Upper lobe of left lung (tissue), 6 donors: ENCODE data around the gene NEU4. TPM values are rescaled to one million over a fixed set of nuclear protein-coding genes. Genes with fewer than 3 reads are reported as not detected.
A peak's percentile ranks its signal among the peaks of the same experiment; 100 is the strongest.
"Not testable (repeated sequence)": the region's sequence is repeated elsewhere in the genome, so short reads cannot be mapped to it uniquely, and the experiment has no call there.

ENCODE experiments used
- ATAC-seq, 2 donors: fragments of 200-7000 bp; cut with Tn5 transposase; one replicate each; pipeline ENCODE4 v1.9.1; 2022; ENCODE audit warnings: mild to moderate bottlenecking in 2 of 2, moderate library complexity in 2 of 2; ENCODE audit not compliant: low FRiP score in 2 of 2
- DNase-seq, 2 donors: peaks; one replicate each; pipeline ENCODE4 v3.0.0-alpha.2; 2019 to 2020
- H3K27ac ChIP-seq, 4 donors: fragments of 200-600 bp; sonication (generic); one replicate each; pipeline ENCODE4 v1.5.1; 2016 to 2019
- H3K27me3 ChIP-seq, 4 donors: fragments of 200-600 bp; sonication (generic); one replicate each; pipeline ENCODE4 v1.5.1; 2017 to 2019
- H3K36me3 ChIP-seq, 4 donors: fragments of 200-600 bp; sonication (generic); one replicate each; pipeline ENCODE4 v1.5.1; 2016 to 2019
- H3K4me1 ChIP-seq, 4 donors: fragments of 200-600 bp; sonication (generic); one replicate each; pipeline ENCODE4 v1.5.1; 2018 to 2019
- H3K4me3 ChIP-seq, 4 donors: fragments of 200-600 bp; sonication (generic); one replicate each; pipeline ENCODE4 v1.5.1; 2017 to 2019; ENCODE audit warnings: mild to moderate bottlenecking in 2 of 4, moderate library complexity in 1 of 4
- H3K9me3 ChIP-seq, 4 donors: fragments of 200-600 bp; sonication (generic); one replicate each; pipeline ENCODE4 v1.5.1; 2018 to 2019
- EP300 ChIP-seq, 4 donors: sonication (generic); formaldehyde crosslinking; IDR thresholded peaks; one replicate each; pipeline ENCODE4 v1.5.1; 2017; ENCODE audit warnings: antibody characterized with exemption in 4 of 4, control low read depth in 2 of 4
- POLR2A ChIP-seq, 4 donors: fragments of 450-650 bp; IDR thresholded peaks; one replicate each; pipeline ENCODE4 v1.5.1; 2016 to 2017; ENCODE audit warnings: antibody characterized with exemption in 4 of 4, mild to moderate bottlenecking in 2 of 4
- POLR2AphosphoS5 ChIP-seq, 2 donors: sonication (generic); formaldehyde crosslinking; IDR thresholded peaks; one replicate each; pipeline ENCODE4 v1.5.1; 2017; ENCODE audit warnings: antibody characterized with exemption in 2 of 2
- whole genome bisulfite sequencing, 2 donors: methylation state at CpG; one replicate each; pipeline ENCODE4 v1.1.5; 2017 to 2018; 5-methylcytosine and 5-hydroxymethylcytosine counted together
- total RNA-seq, 6 donors: library from RNA; depleted of rRNA in 4 of 6; stranded (reverse); fragments of >200 nt in 4 of 6; gene quantifications; one replicate each; pipeline versions ENCODE4 v1.1.0 to v1.2.1, GENCODE V29; 2016 to 2021
- TF ChIP-seq, protein P1 (sequence below), 6 experiments: fragments of 450-650 bp in 4 of 6; fragments of 200-600 bp in 2 of 6; sonication (generic) in 2 of 6; IDR thresholded peaks; one replicate each; pipeline ENCODE4 v1.5.1; 2016 to 2019; ENCODE audit warnings: antibody characterized with exemption in 6 of 6
- donor health status: DM: no; HTN: no; CAD: no; lungs with moderate emphysema.
- donor health status: DM: no; HTN: yes; CAD: no; lungs with severe emphysema.

NEU4 gene
- total RNA-seq, 6 donors from 2014 or later, result 2.9 TPM; not detected in 5

GRCh38 chr2:241827394-241827793 lies 18.4 kb downstream of the NEU4 start:
- 73 to 78% methylated on average over 2 of the region's 2 CpGs for WGBS, 2 donors
- no peak overlapping the region for H3K27ac ChIP-seq

DNA sequence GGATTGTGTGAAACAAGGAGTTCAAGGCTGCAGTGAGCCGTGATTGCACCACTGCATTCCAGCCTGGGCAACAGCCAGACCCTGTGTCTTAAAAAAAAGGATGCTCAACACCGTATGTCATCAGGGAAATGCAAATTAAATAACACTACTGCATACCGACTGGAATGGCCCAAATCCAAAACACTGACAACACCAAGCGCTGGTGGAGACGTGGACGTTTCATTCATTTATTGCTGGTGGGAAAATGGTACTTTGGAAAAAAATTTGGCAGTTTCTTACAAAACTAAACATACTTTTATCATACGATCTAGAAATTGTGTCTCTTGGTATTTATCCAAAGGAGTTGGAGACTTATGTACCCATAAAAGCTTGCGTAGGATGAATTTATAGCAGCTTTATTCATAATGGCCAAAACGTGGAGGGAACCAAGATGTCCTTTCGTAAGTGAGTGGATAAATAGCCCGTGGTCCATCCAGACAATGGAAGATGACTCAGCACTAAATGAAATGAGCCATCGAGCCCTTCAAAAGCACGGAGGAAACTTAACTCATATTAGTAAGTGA lies 24.2 kb downstream of the NEU4 start:
- TF ChIP-seq POLR2AphosphoS5 (IDR thresholded peaks at IDR 0.05), result no peak
- no peak for TF ChIP-seq EP300 (IDR thresholded peaks at IDR 0.05)
- no peak for TF ChIP-seq POLR2A (IDR thresholded peaks at IDR 0.05)
- TF ChIP-seq, protein P1, sequence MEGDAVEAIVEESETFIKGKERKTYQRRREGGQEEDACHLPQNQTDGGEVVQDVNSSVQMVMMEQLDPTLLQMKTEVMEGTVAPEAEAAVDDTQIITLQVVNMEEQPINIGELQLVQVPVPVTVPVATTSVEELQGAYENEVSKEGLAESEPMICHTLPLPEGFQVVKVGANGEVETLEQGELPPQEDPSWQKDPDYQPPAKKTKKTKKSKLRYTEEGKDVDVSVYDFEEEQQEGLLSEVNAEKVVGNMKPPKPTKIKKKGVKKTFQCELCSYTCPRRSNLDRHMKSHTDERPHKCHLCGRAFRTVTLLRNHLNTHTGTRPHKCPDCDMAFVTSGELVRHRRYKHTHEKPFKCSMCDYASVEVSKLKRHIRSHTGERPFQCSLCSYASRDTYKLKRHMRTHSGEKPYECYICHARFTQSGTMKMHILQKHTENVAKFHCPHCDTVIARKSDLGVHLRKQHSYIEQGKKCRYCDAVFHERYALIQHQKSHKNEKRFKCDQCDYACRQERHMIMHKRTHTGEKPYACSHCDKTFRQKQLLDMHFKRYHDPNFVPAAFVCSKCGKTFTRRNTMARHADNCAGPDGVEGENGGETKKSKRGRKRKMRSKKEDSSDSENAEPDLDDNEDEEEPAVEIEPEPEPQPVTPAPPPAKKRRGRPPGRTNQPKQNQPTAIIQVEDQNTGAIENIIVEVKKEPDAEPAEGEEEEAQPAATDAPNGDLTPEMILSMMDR (IDR thresholded peaks at IDR 0.05), result no peak
- DNase-seq (no peak), ATAC-seq (no peak)
- Histone ChIP-seq H3K4me3 (no peak overlapping the region), H3K9me3 (no peaks in the 10 kb centered on the region), H3K36me3 (no peaks in the 10 kb centered on the region), H3K4me1 (no peaks in the 10 kb centered on the region), H3K27ac (no peak overlapping the region), H3K27me3 (no peaks in the 10 kb centered on the region)
- WGBS, 2 donors, result 54% methylated on average over 13 of the region's 13 CpGs

More at GRCh38 chr2:241827394-241827793, 18.4 kb downstream of the NEU4 start:
- no peak for TF ChIP-seq POLR2A (IDR thresholded peaks at IDR 0.05)
- Histone ChIP-seq H3K4me3 (no peak overlapping the region), H3K9me3 (peaks cover 9 to 15% (median 12%) of the 10 kb centered on the region in 4 donors), H3K36me3 (no peaks in the 10 kb centered on the region), H3K27me3 (no peaks in the 10 kb centered on the region), H3K4me1 (no peaks in the 10 kb centered on the region)
- DNase-seq (no peak), ATAC-seq (no peak)

- H3K36me3 ChIP-seq, H3K9me3 ChIP-seq, H3K27me3 ChIP-seq, H3K4me3 ChIP-seq, H3K4me1 ChIP-seq, H3K27ac ChIP-seq: not testable (repeated sequence)
- 80 to 83% methylated on average over 19 to 28 of the region's 28 CpGs for WGBS, 2 donors
- ATAC-seq (peak in 1 of 2 donors; percentile 26), DNase-seq (peak in 1 of 2 donors; percentile 53)
Observed at GRCh38 chr2:241833756-241834526, 24.9 kb downstream of the NEU4 start.

DNA sequence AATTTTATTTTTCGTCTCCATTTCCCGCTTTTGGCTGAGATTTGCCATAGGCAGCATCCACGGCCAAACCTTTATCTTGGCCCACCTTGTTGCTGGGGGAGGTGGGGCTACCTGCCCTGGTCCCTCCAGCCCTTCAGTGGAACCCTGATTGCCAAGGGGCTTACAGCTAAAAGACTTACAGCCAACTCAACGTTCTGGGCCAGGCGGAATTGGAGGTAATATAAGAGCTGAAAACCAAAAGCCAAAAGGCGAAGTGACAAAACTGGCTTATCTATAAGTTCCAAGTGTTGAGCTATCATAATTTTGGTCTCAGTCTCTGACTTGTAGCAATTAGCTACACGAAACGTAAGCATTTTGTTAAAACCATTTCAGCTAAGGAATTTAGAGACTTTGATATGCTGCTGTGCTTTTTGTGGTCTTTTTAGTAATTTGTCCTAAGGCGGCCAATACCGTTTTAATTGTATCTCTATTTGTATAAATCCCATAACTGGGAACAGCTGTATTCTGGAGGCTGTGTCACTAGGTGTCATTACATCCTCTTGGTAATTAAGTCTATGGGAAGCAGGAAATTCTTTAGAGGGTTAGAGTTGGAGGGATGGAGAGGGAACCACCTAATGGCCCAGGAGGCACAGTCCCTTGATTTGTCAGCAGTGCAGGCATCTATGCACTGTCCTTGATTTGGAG lies 25.7 kb downstream of the NEU4 start:
- Histone ChIP-seq H3K27ac (no peak overlapping the region), H3K36me3 (no peaks in the 10 kb centered on the region), H3K4me3 (no peak overlapping the region), H3K9me3 (no peaks in the 10 kb centered on the region), H3K4me1 (no peaks in the 10 kb centered on the region), H3K27me3 (no peaks in the 10 kb centered on the region)
- 83 to 85% methylated on average over 10 of the region's 10 CpGs for WGBS, 2 donors
- ATAC-seq (no peak), DNase-seq (no peak)
- TF ChIP-seq, protein P1 (IDR thresholded peaks at IDR 0.05), result no peak
- no peak for TF ChIP-seq EP300 (IDR thresholded peaks at IDR 0.05)

GRCh38 chr2:241835611-241836010 lies 26.6 kb downstream of the NEU4 start:
- DNase-seq (no peak), ATAC-seq (no peak)
- H3K4me3 ChIP-seq, result no peak overlapping the region
- H3K4me1 ChIP-seq, result no peaks in the 10 kb centered on the region
- WGBS, 2 donors, result 40 to 72% methylated on average over 4 of the region's 4 CpGs
- no peaks in the 10 kb centered on the region for H3K9me3 ChIP-seq
- H3K27me3 ChIP-seq, result no peaks in the 10 kb centered on the region
- H3K27ac ChIP-seq, result no peak overlapping the region
- H3K36me3 ChIP-seq, result no peaks in the 10 kb centered on the region
- no peak for TF ChIP-seq POLR2A (IDR thresholded peaks at IDR 0.05)
- TF ChIP-seq, protein P1 (IDR thresholded peaks at IDR 0.05), result no peak
- no peak for TF ChIP-seq EP300 (IDR thresholded peaks at IDR 0.05)
- TF ChIP-seq POLR2AphosphoS5 (IDR thresholded peaks at IDR 0.05), result no peak
